ENCODE measurements around the gene ARPC5L. TPM values are rescaled to one million over a fixed set of nuclear protein-coding genes. Genes with fewer than 3 reads are reported as not detected.
A peak's percentile ranks its signal among the peaks of the same experiment; 100 is the strongest.
"Not testable (repeated sequence)": the region's sequence is repeated elsewhere in the genome, so short reads cannot be mapped to it uniquely, and the experiment has no call there.

ARPC5L gene
- polyA plus RNA-seq, 1 experiment = 62.0 TPM

- Histone ChIP-seq H3K27ac (ENCODE audit: low read depth, low read length) (no peak overlapping the region), H3K4me3 (ENCODE audit: low read depth, low read length) (no peak overlapping the region), H3K9me3 (ENCODE audit: control insufficient read depth, insufficient read depth, low read length) (no peaks in the 10 kb centered on the region), H3K27me3 (ENCODE audit: control insufficient read depth, insufficient read depth, low read length) (no peaks in the 10 kb centered on the region)
- TF ChIP-seq CTCF (IDR thresholded peaks at IDR 0.05; ENCODE audit: low read depth, low read length) = no peak
- no peak for DNase-seq (ENCODE audit: low read depth, low spot score)
- CTCF ChIA-PET = interaction anchor here (0.6 to 4.8 kb wide), 3 partner anchors 9 to 63 kb away, joined by 3 to 24 read pairs (median 3); partner anchors contain the start of gene WDR38
- POLR2A ChIA-PET = interaction anchor here (0.7 to 1.5 kb wide), 3 partner anchors 55 to 105 kb away, joined by 3 to 11 read pairs (median 5); no protein-coding TSS in a partner anchor
Measured at GRCh38 chr9:124834591-124834990, 27.3 kb upstream of the ARPC5L start.

- H3K27me3 ChIP-seq (ENCODE audit: control insufficient read depth, insufficient read depth, low read length) = no peaks in the 10 kb centered on the region
- no peaks in the 10 kb centered on the region for H3K9me3 ChIP-seq (ENCODE audit: control insufficient read depth, insufficient read depth, low read length)
- CTCF ChIA-PET = interaction anchor here (0.6 to 4.8 kb wide), 3 partner anchors 8 to 63 kb away, joined by 3 to 24 read pairs (median 3); partner anchors contain the start of gene WDR38
- POLR2A ChIA-PET = interaction anchor here (0.9 to 1.5 kb wide), 2 partner anchors 55 to 64 kb away, joined by 5 to 11 read pairs; no protein-coding TSS in a partner anchor
- H3K4me3 ChIP-seq (ENCODE audit: low read depth, low read length) = no peak overlapping the region
- DNase-seq (ENCODE audit: low read depth, low spot score) = peak; percentile 52
- TF ChIP-seq CTCF (IDR thresholded peaks at IDR 0.05; ENCODE audit: low read depth, low read length) = no peak
- H3K27ac ChIP-seq (ENCODE audit: low read depth, low read length) = no peak overlapping the region
Measured at GRCh38 chr9:124835026-124835557, 26.8 kb upstream of the ARPC5L start.

GRCh38 chr9:124838132-124838531 is 23.8 kb upstream of the ARPC5L start:
- DNase-seq (ENCODE audit: low read depth, low spot score); H3K9me3 ChIP-seq (ENCODE audit: control insufficient read depth, insufficient read depth, low read length); H3K27ac ChIP-seq (ENCODE audit: low read depth, low read length); H3K27me3 ChIP-seq (ENCODE audit: control insufficient read depth, insufficient read depth, low read length); H3K4me3 ChIP-seq (ENCODE audit: low read depth, low read length): not testable (repeated sequence)
- ChIA-PET CTCF (interaction anchor here (0.8 to 1.8 kb wide), 2 partner anchors 14 to 64 kb away, joined by 3 to 6 read pairs; no protein-coding TSS in a partner anchor), POLR2A (interaction anchor here (1.3 kb wide), 1 partner anchor 18 kb away, joined by 4 read pairs; no protein-coding TSS in a partner anchor)

GRCh38 chr9:124838567-124839275 is 23.2 kb upstream of the ARPC5L start:
- CTCF ChIA-PET = interaction anchor here (1.3 to 5.4 kb wide), 4 partner anchors 14 to 64 kb away, joined by 5 to 33 read pairs (median 8); partner anchors contain the start of gene WDR38
- not testable (repeated sequence) for H3K4me3 ChIP-seq (ENCODE audit: low read depth, low read length); DNase-seq (ENCODE audit: low read depth, low spot score); H3K9me3 ChIP-seq (ENCODE audit: control insufficient read depth, insufficient read depth, low read length); H3K27me3 ChIP-seq (ENCODE audit: control insufficient read depth, insufficient read depth, low read length); H3K27ac ChIP-seq (ENCODE audit: low read depth, low read length)
- POLR2A ChIA-PET = interaction anchor here (1.3 kb wide), 1 partner anchor 18 kb away, joined by 4 read pairs; no protein-coding TSS in a partner anchor

GRCh38 chr9:124839612-124840299 is 22.2 kb upstream of the ARPC5L start:
- no peak overlapping the region for H3K4me3 ChIP-seq (ENCODE audit: low read depth, low read length)
- no peak for DNase-seq (ENCODE audit: low read depth, low spot score)
- no peaks in the 10 kb centered on the region for H3K9me3 ChIP-seq (ENCODE audit: control insufficient read depth, insufficient read depth, low read length)
- POLR2A ChIA-PET = interaction anchor here (0.6 to 1.1 kb wide), 2 partner anchors 60 to 455 kb away, joined by 4 to 8 read pairs; no protein-coding TSS in a partner anchor
- H3K27me3 ChIP-seq (ENCODE audit: control insufficient read depth, insufficient read depth, low read length) = no peaks in the 10 kb centered on the region
- CTCF ChIA-PET = interaction anchor here (0.9 to 5.4 kb wide), 10 partner anchors 12 to 66 kb away, joined by 3 to 33 read pairs (median 5); partner anchors contain the start of genes OLFML2A and WDR38
- H3K27ac ChIP-seq (ENCODE audit: low read depth, low read length) = no peak overlapping the region
- peak; percentile 67 for TF ChIP-seq CTCF (IDR thresholded peaks at IDR 0.05; ENCODE audit: low read depth, low read length)

Data from AG04450 (cell line).